ENCODE measurements around the gene TRIM46. TPM values are rescaled to one million over a fixed set of nuclear protein-coding genes. Genes with fewer than 3 reads are reported as not detected.

The TRIM46 gene
- total and polyA plus RNA-seq, 2 experiments from 2014 or later = 2.9 to 5.4 TPM

- Histone ChIP-seq H3K36me3 (peaks cover 4% of the 10 kb centered on the region), H3K27me3 (no peaks in the 10 kb centered on the region)
These were observed 24.4 kb downstream of the TRIM46 start for GRCh38 chr1:155197901-155198546.

GRCh38 chr1:155198547-155198906, 24.9 kb downstream of the TRIM46 start:
- no peaks in the 10 kb centered on the region for H3K27me3 ChIP-seq
- peaks cover 4% of the 10 kb centered on the region for H3K36me3 ChIP-seq
- TF ChIP-seq CTCF (IDR thresholded peaks at IDR 0.05; ENCODE audit: low read depth, low read length) = no peak
- DNase-seq (ENCODE audit: low read depth in 1 of 2, low spot score in 1 of 2) = no peak
- H3K9me3 ChIP-seq (ENCODE audit: low read depth) = no peaks in the 10 kb centered on the region
- no peak overlapping the region for H3K4me3 ChIP-seq
- H3K4me1 ChIP-seq (ENCODE audit: low read depth) = peaks cover 7% of the 10 kb centered on the region
- H3K27ac ChIP-seq = no peak overlapping the region

More at GRCh38 chr1:155197901-155198546, 24.4 kb downstream of the TRIM46 start:
- DNase-seq (ENCODE audit: low read depth in 1 of 2, low spot score in 1 of 2) = no peak
- Histone ChIP-seq H3K9me3 (ENCODE audit: low read depth) (no peaks in the 10 kb centered on the region), H3K4me3 (no peak overlapping the region), H3K27ac (no peak overlapping the region), H3K4me1 (ENCODE audit: low read depth) (peaks cover 11% of the 10 kb centered on the region)
- no peak for TF ChIP-seq CTCF (IDR thresholded peaks at IDR 0.05; ENCODE audit: low read depth, low read length)

GRCh38 chr1:155199792-155200191, 26.1 kb downstream of the TRIM46 start:
- no peak overlapping the region for H3K4me3 ChIP-seq
- H3K27me3 ChIP-seq = no peaks in the 10 kb centered on the region
- peaks cover 4% of the 10 kb centered on the region for H3K4me1 ChIP-seq (ENCODE audit: low read depth)
- H3K27ac ChIP-seq = no peak overlapping the region
- DNase-seq (ENCODE audit: low read depth in 1 of 2, low spot score in 1 of 2) = no peak
- no peak for TF ChIP-seq CTCF (IDR thresholded peaks at IDR 0.05; ENCODE audit: low read depth, low read length)
- peaks cover 4% of the 10 kb centered on the region for H3K36me3 ChIP-seq
- no peaks in the 10 kb centered on the region for H3K9me3 ChIP-seq (ENCODE audit: low read depth)

GRCh38 chr1:155200920-155201319, 27.3 kb downstream of the TRIM46 start:
- H3K36me3 ChIP-seq = peaks cover 4% of the 10 kb centered on the region

GRCh38 chr1:155202198-155202597, 28.5 kb downstream of the TRIM46 start:
- TF ChIP-seq CTCF (IDR thresholded peaks at IDR 0.05; ENCODE audit: low read depth, low read length) = no peak

More at GRCh38 chr1:155200920-155201319, 27.3 kb downstream of the TRIM46 start:
- no peak for TF ChIP-seq CTCF (IDR thresholded peaks at IDR 0.05; ENCODE audit: low read depth, low read length)
- Histone ChIP-seq H3K27me3 (no peaks in the 10 kb centered on the region), H3K9me3 (ENCODE audit: low read depth) (no peaks in the 10 kb centered on the region), H3K27ac (no peak overlapping the region), H3K4me3 (no peak overlapping the region), H3K4me1 (ENCODE audit: low read depth) (no peaks in the 10 kb centered on the region)
- no peak for DNase-seq (ENCODE audit: low read depth in 1 of 2, low spot score in 1 of 2)

More at GRCh38 chr1:155202198-155202597, 28.5 kb downstream of the TRIM46 start:
- Histone ChIP-seq H3K4me1 (ENCODE audit: low read depth) (peaks cover 4% of the 10 kb centered on the region), H3K27ac (no peak overlapping the region), H3K27me3 (no peaks in the 10 kb centered on the region), H3K36me3 (peaks cover 4% of the 10 kb centered on the region), H3K9me3 (ENCODE audit: low read depth) (no peaks in the 10 kb centered on the region), H3K4me3 (no peak overlapping the region)
- no peak for DNase-seq (ENCODE audit: low read depth in 1 of 2, low spot score in 1 of 2)

Measured in cardiac muscle cell (in vitro differentiated cells and primary cell).